Lung (tissue), 12 donors: ENCODE measurements around the gene CMIP. TPM values are rescaled to one million over a fixed set of nuclear protein-coding genes. Genes with fewer than 3 reads are reported as not detected.

Experiments used
- ATAC-seq: fragments of 200-7000 bp; cut with Tn5 transposase; one replicate; pipeline ENCODE4 v1.9.1; 2020; ENCODE audit warnings: moderate number of reproducible peaks; ENCODE audit not compliant: insufficient read depth, low FRiP score
- DNase-seq, 3 donors: peaks; one replicate each; pipeline ENCODE4 v3.0.0-alpha.2; 2013 to 2017
- H3K27ac ChIP-seq, 2 donors: one replicate each; pipeline ENCODE4 v1.5.1; 2013; ENCODE audit warnings: mild to moderate bottlenecking in 2 of 2, moderate library complexity in 2 of 2, control low read depth in 1 of 2, inconsistent platforms in 1 of 2, low read depth in 1 of 2, low read length in 1 of 2
- H3K27me3 ChIP-seq, 3 donors: one replicate each; pipeline ENCODE4 v1.5.1; 2013; ENCODE audit warnings: low read length in 2 of 3; ENCODE audit not compliant: control insufficient read depth in 3 of 3, insufficient read depth in 3 of 3
- H3K36me3 ChIP-seq, 4 donors: one replicate each; pipeline ENCODE4 v1.5.1; 2013; ENCODE audit warnings: low read length in 4 of 4, mild to moderate bottlenecking in 1 of 4, moderate library complexity in 1 of 4; ENCODE audit not compliant: control insufficient read depth in 4 of 4, insufficient read depth in 4 of 4
- H3K4me1 ChIP-seq, 5 donors: one replicate each; pipeline ENCODE4 v1.5.1; 2013; ENCODE audit warnings: low read length in 5 of 5, mild to moderate bottlenecking in 2 of 5, moderate library complexity in 1 of 5; ENCODE audit not compliant: control insufficient read depth in 5 of 5, insufficient read depth in 5 of 5
- H3K4me3 ChIP-seq: one replicate; pipeline ENCODE4 v1.5.1; 2013; ENCODE audit warnings: mild to moderate bottlenecking, control low read depth, moderate library complexity
- H3K9ac ChIP-seq, 2 donors: one replicate each; pipeline ENCODE4 v1.5.1; 2013; ENCODE audit warnings: low read length in 2 of 2, control low read depth in 1 of 2; ENCODE audit not compliant: insufficient read depth in 1 of 2
- H3K9me3 ChIP-seq, 4 donors: one replicate each; pipeline ENCODE4 v1.5.1; 2013; ENCODE audit warnings: low read length in 3 of 4, mild to moderate bottlenecking in 1 of 4, moderate library complexity in 1 of 4; ENCODE audit not compliant: control insufficient read depth in 4 of 4, insufficient read depth in 3 of 4
- WGBS, 2 donors: extraction: QIAGEN DNeasy Blood & Tissue Kit; methylation state at CpG; one replicate each; pipeline ENCODE4 v1.1.7; 2013; 5-methylcytosine and 5-hydroxymethylcytosine counted together
- polyA plus RNA-seq, 2 donors: library from polyadenylated mRNA; stranded (reverse); fragments of 200-250 nt; gene quantifications; one replicate each; pipeline ENCODE4 v1.2.1, GENCODE V29; 2013
- total RNA-seq, 2 donors: library from RNA; depleted of rRNA in 1 of 2; stranded (reverse); fragments of >200 nt in 1 of 2; gene quantifications; one replicate each; pipeline ENCODE4 v1.2.1, GENCODE V29; 2014 to 2021
- TF ChIP-seq, protein P1 (sequence below): IDR thresholded peaks from 2 replicates; pipeline ENCODE4 v1.5.1; 2012; ENCODE audit warnings: mild to moderate bottlenecking; ENCODE audit errors: control extremely low read depth, extremely low read depth
- donor health status: control.
- donor health status: control.
- donor health status: Bipolar disorder and iron deficiency.
- donor health status: healthy.
- donor health status: DM: yes; HTN: yes; CAD: no.

CMIP gene
- total and polyA plus RNA-seq, 4 donors, result 11.8 to 80.5 (median 48.6) TPM

DNA sequence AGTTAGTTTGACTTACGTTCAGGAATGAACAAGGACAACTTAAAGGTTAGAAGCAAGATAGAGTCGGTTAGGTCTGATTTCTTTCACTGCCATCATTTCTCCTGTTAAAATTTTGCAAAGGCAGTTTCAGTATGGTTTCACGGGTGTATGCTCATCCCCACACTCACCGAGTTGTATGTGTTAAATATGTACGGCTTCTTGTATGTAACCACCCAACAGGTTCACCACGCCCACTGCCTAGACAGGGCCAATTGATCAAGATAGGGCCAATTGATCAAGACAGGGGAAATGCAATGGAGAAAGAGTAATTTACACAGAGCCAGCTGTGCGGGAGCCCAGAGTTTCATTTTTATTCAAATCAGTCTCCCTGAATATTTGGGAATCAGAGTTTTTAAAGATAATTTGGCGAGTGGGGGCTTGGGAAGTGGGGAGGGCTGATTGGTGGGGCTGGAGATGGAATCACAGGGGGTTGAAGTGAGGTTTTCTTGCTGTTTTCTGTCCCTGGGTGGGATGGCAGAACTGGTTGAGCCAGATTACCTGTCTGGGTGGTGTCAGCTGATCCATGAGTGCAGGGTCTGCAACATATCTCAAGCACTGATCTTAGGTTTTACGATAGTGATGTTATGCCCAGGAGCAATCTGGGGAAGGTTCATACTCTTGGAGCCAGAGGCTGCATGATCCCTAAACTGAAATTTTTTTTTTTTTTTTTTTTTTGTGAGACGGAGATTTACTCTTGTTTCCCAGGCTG, 272.0 kb downstream of the CMIP start:
- Histone ChIP-seq H3K4me3 (no peak overlapping the region), H3K9ac (no peak overlapping the region), H3K4me1 (peaks cover 0 to 19% (median 3%) of the 10 kb centered on the region in 5 donors), H3K27ac (no peak overlapping the region), H3K36me3 (no peaks in the 10 kb centered on the region), H3K27me3 (no peaks in the 10 kb centered on the region), H3K9me3 (no peaks in the 10 kb centered on the region)
- no peak for ATAC-seq
- no peak for DNase-seq
- 78 to 88% methylated on average over 10 of the region's 10 CpGs for WGBS, 2 donors
- TF ChIP-seq, protein P1, sequence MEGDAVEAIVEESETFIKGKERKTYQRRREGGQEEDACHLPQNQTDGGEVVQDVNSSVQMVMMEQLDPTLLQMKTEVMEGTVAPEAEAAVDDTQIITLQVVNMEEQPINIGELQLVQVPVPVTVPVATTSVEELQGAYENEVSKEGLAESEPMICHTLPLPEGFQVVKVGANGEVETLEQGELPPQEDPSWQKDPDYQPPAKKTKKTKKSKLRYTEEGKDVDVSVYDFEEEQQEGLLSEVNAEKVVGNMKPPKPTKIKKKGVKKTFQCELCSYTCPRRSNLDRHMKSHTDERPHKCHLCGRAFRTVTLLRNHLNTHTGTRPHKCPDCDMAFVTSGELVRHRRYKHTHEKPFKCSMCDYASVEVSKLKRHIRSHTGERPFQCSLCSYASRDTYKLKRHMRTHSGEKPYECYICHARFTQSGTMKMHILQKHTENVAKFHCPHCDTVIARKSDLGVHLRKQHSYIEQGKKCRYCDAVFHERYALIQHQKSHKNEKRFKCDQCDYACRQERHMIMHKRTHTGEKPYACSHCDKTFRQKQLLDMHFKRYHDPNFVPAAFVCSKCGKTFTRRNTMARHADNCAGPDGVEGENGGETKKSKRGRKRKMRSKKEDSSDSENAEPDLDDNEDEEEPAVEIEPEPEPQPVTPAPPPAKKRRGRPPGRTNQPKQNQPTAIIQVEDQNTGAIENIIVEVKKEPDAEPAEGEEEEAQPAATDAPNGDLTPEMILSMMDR, result no peak

DNA sequence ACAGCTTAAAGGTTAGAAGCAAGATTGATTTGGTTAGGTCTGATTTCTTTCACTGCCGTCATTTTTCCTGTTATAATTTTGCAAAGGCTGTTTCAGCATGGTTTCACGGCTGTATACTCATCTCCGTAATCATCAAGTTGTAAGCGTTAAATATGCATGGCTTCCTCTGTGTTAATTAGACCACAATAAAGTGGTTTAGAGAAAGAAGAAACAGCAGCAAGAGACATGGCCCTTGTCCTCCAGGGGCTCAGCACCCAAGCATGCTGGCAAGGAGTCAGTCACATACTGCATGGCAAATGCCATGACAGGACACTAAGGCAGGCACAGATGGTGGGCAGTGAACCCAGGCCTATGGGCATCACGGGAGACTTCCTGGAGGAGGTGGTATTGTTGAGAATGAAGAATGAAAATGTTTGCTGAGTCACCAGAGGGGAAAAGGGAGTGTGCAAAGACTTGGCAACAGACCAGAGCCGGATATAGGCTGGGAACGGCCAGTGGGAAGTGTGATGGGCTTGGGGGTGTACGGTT, 273.1 kb downstream of the CMIP start:
- WGBS, 2 donors, result 43 to 50% methylated on average over 8 of the region's 8 CpGs
- no peaks in the 10 kb centered on the region for H3K36me3 ChIP-seq
- H3K27ac ChIP-seq, result no peak overlapping the region
- ATAC-seq (no peak), DNase-seq (no peak)
- TF ChIP-seq, protein P1, result no peak
- H3K4me3 ChIP-seq, result no peak overlapping the region
- no peaks in the 10 kb centered on the region for H3K9me3 ChIP-seq
- H3K9ac ChIP-seq, result no peak overlapping the region
- H3K27me3 ChIP-seq, result no peaks in the 10 kb centered on the region
- peaks cover 0 to 16% (median 3%) of the 10 kb centered on the region in 5 donors for H3K4me1 ChIP-seq

DNA sequence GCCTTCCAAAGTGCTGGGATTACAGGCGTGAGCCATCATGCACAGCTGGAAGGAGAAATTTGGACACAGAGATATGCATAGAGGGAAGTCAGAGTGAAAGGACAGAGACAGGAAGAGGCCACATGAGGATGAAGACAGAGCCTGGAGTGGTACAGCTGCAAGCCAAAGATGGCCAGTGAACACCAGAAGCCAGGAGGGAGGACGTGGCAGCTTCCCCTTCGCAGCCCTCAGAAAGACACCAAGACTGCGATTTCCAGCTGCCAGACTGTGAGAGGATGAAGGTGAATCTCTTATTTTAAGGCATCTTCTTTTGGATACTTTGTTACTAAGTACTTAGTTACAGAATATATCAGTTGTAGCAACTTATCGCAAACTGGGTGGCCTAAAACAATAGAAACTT, 274.0 kb downstream of the CMIP start:
- Histone ChIP-seq H3K27ac (no peak overlapping the region), H3K9ac (no peak overlapping the region), H3K4me3 (no peak overlapping the region), H3K27me3 (no peaks in the 10 kb centered on the region), H3K4me1 (peaks cover 0 to 16% (median 3%) of the 10 kb centered on the region in 5 donors), H3K36me3 (no peaks in the 10 kb centered on the region), H3K9me3 (no peaks in the 10 kb centered on the region)
- 53 to 71% methylated on average over 5 of the region's 5 CpGs for WGBS, 2 donors
- ATAC-seq, result no peak
- TF ChIP-seq, protein P1, result no peak
- DNase-seq, result no peak
